ENCODE results near the gene CDC5L.
"Not testable (repeated sequence)": the region's sequence is repeated elsewhere in the genome, so short reads cannot be mapped to it uniquely, and the experiment has no call there.

The CDC5L gene

DNA sequence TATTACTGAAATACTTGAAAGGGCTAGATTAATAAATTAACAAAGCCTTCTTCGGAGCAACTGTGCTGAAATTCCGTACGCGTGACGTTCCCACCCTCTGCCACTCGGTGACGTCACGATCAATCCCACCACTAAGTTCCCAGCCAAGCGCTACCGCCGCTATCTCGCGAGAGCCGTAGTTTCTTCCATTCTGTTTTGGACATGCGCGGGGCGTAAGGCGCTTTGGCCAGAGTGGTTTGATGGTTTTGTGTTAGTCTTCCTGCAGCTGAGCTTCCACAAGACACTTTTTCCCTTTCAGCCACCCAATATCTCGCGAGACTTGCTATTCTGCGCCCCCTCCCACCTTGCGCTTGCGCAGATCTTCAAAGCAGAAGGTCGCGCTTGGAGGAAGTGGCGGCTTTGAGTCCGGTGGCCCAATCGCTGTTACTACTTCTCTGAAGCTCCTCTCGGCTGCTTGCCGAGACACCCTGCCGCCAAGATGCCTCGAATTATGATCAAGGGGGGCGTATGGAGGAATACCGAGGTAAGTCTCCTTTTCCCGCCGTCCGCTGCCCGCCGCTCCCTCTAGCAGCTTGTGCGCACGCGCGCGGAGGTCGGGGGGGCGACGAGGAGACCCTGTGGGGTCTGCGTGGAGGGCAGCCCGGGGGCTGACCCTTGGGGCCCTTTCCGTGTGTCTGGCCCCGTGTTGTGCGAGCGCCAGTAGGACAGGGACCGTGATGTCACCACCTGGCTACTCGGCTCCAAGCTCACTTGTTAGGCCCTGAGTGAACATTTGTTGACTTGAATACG, at the start of gene CDC5L:
TSS of gene CDC5L (plus strand) at position 361 of the 789 bp plus-strand sequence. CDS start at position 479, 118 bp downstream.
- DNase-seq = peak; percentile 86 to 100

DNA sequence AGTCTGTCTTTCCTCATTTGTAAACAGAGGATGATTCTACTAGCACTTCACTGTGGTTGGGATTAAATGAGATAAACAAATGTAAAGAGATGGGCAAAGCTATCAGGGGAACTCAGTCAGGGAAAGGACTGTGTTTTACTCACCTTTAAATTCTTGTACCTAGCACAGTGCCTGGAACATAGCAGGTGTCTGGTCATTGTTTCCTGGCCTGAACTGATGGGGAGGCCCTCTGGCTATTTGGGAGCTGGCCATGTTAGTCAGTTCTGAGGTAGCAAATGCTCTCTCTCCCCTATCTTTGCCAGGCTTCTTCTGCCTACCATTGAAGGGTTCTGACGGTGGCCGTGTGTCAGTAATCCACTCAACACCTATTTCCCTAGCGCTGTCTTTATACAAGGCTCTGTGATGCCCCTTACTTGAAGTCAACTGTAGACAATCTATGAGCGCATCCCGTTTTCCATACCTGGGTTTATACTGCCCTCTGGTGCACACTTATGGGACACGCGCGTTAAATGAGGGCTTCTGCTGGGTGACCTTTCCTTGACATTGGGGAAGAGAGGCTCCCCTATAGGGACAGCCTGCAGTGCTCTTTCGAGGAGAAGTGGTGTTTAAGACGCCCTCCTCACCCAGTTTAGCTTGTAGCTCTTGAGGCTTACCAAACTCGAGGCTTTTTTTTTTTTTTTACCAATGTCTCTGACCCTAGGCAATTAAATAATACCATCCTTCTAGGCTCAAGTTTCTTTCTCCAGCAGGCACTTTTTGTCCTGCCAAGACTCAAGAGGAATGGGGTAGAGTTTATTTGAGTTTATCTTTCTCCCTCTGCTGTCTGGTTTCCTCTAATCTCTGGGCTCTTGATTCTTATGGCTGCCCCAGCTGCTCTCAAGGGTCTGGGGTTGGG, 49.0 kb upstream of the CDC5L start:
- DNase-seq = peak; percentile 8 to 55

DNA sequence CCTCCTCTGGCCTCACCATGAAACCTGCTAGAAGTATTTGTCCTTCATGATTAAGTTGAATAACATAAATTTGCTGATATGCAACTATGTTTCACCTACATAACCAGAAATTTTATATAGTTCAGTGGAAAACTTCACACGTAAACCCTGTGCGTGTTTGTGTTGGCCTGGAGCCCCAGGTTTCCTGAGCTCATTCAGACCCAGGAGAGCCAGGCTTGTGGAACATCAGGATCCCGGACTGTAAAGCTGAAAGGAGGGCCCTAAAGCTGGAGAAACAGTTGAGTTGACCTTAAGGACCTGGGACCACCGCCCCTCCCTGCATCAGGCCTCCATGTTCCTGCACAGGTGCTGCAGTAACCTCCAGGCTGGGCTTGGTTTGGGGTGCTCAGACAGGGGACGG, 48.2 kb upstream of the CDC5L start:
- no peak for DNase-seq

DNA sequence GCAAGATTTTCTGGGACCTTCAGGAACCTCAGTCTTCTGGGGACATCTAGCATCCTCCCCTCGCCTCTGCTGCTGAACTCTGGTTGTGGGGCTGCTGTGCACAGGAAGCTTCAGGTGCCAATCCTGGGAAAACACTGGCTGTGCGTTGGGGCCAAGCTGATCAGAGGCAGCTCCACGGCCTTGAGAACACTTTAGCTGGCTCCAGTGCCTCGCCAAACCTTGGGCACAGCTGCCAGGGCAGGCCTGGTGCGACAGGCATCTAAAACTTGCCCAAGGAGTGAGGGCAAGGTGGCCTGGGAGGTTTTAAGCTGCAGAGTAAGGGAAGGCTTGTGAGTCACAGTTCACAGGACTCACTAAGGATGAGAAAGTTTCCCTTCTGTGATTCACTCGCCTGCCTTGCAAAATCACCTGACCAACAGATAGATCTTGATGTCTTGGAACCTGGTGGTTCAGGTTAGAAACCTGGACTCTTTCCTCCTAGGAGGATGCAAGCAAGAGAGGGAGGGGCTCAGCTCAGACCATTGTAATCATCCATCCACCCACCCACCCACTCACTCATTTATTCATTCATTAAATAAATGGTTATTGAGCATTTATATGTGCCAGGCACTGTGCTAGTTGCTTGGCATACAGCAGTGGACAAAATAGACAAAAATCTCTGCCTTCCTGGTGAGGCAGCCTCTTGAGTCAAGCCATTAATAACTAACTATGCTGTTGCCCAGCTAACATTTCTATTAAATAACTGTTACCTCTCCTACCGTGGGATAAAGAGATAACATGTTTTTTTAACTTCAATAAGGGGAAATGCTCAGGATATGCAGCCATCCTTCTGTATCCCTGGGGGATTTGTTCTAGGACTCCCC, 47.5 kb upstream of the CDC5L start:
- no peak for DNase-seq

DNA sequence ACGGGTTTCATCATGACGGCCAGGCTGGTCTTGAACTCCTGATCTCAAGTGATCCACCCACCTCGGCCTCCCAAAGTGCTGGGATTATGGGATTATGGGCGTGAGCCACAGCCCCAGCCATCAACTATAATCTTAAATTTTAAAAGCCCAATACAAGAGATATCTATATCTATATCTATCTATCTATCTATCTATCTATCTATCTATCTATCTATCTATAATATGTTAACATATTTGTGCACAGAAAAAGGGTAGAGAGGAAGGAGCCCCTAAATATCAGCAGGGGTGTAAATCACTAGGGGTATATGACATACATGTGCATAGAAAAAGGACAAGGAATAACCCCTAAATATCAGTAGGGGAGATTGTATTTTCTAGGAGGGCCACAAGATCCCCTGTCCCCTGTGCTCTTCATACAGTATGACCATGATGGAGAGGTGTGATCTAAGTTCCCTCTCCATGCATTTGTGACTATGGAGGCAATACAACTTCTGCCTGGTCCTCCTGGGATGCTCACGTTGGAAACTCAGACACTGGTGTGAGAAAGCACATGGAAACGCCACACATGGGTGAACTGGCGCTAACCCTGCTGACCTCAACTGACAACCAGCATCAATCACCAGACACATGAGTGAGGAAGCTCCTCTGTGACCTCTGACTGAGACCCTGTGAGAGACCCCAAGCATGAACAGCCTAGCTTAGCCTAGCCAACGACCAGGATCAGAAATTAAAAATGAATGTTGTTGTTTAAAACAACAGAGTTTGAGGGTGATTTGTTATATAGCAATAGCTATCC, 46.2 kb upstream of the CDC5L start:
- no peak for DNase-seq

DNA sequence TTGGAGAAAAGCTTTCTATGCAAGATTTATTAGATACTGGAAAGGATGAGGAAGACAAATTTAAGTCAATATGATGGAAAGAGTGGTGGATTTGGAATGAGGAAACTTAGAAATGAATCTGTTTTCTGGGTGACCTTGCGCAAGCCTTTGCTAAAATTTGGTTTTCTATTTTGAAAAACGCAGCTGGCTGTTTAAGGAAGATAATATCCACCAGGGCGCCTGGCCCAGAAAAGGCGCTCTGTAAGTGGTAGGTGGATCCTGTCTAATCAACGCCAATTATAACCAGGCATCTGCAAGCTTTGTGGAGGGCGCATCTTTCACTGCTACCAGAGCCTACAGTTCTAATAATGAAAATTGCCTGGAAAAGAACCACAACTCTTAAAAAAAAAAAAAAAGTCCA, 45.5 kb upstream of the CDC5L start:
- DNase-seq = no peak

DNA sequence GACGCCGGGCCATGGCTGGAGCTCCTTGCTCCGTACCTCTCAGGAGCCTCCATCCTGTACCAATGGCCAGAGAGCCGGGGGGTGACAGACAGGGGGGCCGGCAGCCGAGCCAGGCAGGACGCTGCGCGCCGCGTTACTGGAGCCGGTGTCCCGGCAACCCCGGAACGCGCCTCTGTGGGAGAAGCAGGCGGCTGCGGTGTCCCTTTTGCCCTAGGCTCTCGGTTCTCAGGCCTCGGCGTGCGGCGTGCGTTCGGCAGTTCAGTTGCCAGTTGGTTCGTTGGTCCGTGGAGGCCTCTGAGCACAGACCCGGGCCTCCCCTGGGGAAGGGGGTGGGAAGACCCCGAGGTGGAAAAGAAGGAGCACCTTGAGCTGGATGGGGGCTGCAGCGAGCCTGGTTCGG, 45.0 kb upstream of the CDC5L start, which contains the start of gene SPATS1:
TSS of gene SPATS1 (plus strand) at position 162 of the 400 bp plus-strand sequence. CDS start 446 bp downstream, outside the sequence.
- DNase-seq = no peak

DNA sequence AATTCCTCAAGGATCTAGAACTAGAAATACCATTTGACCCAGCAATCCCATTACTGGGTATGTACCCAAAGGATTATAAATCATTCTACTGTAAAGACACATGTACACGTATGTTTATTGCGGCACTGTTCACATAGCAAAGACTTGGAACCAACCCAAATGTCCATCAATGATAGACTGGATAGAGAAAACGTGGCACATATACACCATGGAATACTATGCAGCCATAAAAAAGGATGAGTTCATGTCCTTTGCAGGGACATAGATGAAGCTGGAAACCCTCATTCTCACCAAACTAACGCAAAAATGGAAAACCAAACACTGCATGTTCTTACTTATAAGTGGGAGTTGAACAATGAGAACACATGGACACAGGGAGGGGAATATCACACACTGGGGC, 40.7 kb upstream of the CDC5L start:
- not testable (repeated sequence) for DNase-seq

DNA sequence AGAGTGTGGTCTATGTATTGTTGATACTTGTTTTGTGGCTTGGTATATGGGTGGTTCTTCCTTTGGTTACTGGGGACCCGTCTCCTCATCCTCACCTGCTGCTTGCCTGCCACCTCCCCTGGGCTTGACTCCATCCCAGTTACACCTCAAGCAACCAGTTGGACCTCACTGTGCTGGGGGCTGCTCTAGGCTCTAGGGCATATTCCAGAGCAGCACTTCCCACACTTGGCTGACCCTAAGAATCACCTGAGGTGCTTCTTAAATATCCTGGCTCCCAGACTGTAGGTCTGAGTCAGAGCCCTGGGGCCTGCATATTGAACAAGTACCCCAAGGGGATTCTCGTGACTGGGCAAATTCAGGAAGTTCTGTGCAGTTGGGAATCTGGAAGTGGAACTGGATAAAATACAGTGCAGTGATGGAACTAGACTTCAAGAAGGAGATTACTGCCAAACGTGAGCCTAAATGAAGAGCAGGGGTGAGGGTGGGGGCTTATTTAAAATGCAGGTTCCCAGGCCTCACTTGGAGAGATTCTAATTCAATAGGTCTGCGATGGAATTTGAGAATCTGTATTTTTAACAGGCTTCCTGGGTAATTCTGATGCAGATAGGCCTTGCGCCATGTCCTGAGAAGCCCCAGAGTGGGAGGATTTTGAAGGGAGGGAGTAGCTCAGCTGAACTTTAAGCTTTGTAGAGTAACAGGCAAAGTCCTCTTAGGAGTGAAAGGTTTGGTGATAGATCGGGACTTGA, 37.4 kb upstream of the CDC5L start:
- no peak for DNase-seq

DNA sequence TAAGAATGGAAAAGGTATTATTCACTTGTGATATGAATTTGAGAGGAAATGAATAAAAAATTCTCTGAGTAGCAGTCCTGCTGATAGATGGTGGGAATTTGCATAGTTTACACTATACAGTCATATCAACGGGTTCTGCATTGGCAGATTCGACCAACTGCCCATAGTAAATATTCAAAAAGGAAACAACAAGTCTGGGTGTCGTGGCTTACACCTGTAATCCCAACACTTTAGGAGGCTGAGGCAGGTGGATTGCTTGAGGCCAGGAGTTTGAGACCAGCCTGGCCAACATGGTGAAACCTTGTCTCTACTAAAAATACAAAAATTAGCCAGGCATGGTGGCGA, 36.9 kb upstream of the CDC5L start:
- not testable (repeated sequence) for DNase-seq

DNA sequence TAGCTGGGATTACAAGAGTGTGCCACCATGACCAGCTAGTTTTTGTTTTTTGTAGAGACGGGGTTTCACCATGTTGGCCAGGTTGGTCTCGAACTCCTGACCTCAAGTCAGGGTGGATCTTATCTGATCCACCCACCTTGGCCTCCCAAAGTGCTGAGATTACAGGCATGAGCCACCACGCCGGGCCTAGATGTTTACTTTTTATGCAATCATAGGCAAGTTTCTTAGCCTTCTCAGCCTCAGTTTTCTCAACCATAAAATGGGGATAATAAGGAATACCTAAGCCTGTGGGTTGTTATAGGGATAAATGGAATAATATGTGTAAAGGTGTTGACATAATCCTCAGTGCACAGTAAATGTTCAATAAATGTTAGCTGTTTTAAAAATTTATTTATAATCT, 35.2 kb upstream of the CDC5L start:
- no peak for DNase-seq

DNA sequence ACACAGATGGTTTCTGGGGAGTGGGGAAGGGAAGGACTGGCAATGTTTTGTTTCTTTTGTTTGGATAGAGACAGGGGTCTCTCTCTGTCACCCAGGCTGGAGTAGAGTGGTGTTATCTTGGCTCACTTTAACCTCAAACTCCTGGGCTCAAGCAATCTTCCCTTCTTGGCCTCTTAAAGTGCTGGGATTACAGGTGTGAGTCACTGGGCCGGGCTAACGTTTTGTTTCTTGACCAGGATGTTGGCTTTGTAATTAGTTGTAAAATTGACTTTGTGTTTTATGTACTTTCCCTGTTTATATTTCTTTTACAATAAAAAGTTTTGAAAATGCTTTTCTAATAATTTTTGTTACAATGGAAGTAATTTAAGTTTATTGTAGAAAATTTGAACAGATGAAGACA, 34.2 kb upstream of the CDC5L start:
- DNase-seq = no peak

DNA sequence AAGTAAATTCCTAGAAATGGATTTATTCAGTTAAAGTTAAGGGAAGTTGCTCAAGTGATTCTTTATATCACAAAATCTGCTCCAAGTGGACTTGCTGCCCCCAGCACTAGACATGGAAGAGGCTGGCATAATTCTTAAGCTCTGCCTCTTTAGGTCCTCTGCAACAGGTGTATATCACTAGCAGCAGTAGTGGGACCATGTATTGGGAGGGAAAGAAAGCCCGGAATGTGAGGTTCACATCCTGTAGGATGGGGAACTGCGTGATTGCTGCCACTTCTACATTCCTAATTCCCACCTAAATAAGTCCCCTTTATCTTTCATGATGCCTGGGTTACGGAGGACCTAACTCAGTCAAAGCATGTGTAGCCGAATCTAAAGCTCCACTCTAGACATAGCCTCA, 31.9 kb upstream of the CDC5L start:
- no peak for DNase-seq

DNA sequence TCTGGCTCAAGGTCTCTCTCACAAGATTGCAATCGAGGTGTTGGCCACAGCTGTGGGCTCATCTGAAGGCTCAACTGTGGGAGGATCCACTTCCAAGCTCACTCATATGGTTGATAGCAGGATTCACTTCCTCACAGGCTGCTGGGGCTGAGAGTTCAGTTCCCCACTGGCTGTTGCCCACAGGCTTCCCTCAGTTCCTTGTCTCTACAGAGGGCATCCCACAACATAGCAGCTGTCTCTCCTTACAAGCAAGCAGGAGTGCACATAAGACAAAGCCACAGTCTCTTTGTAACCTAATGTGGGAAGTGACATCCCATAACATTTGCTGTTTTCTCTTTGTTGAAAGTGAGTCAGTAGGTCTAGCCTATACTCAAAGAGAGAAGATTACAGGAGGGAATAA, 31.0 kb upstream of the CDC5L start:
- no peak for DNase-seq

DNA sequence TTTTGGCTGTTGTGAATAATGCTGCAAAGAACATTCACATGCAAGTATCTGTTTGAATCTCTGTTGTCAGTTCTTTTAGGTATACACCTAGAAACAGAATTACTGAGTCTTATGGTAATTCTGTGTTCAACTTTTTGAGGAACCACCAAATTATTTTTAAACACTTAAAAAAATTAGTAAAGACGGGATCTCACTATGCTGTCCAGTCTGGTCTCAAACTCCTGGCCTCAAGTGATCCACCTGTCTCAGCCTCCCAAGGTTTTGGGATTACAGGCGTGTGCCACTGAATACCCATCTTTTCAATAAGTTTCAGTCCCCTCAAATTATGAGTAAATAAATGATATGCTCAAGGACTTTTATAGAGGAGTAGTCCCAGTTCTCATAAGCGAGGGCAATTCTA, 27.5 kb upstream of the CDC5L start:
- no peak for DNase-seq

DNA sequence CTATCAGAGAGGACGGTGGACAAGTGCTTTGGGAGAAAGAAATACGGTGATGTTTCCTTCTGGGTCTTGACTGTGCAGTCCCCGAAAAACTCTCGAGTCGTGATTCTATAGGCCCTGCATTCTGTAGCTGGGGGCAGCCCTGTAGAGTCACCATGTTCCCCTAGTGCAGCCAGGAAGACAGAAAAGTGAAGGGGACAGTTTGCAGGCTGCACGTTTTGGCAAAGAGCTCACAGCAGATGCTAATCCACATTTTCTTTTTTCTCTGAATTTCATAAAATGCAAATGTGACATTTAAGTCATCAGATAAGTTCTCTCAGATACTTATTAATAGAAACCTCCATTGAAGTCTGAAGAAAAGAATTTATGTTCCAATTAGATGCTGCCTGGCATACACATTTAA, 25.6 kb upstream of the CDC5L start:
- DNase-seq = no peak

DNA sequence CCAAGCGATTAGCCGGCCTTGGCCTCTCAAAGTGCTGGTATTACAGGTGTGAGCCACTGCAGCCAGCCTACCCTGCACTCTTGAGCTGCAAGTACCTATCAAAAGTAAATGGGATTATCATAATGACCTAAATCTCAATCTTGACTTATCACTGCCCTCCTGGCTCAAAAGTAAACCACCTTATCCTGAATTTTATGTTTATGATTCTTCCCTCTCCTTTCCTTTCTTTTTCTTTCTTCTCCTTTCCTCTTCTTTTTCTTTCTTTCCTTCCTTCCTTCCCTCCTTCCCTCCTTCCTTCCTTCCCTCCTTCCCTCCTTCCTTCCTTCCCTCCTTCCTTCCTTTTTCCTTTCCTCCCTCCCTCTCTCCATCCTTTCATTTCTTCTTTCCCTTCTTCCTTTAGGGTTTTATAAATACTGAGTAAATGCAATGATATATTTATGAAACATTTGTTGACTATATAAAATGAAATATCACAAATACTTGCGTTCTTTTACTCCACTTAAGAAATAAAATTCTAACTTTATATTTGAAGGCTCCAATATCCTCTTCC, 24.1 kb upstream of the CDC5L start:
- no peak for DNase-seq

DNA sequence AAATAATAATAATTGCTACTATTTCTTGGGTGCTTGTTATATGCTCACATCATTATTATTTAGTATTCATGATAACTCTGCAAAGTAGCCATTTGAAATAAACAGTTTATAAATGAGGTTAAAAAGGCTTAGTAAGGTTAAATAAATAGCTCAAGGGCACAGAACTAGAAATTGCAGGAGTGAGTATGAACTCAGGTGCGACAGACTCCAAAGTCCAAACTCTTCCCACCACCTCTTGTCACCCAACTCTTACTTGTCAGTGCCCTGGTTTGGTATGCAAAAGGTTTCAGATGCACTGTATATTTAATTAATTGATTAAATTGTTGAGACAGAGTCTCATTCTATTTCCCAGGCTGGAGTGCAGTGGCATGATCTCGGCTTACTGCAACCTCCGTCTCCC, 20.7 kb upstream of the CDC5L start:
- DNase-seq = no peak

DNA sequence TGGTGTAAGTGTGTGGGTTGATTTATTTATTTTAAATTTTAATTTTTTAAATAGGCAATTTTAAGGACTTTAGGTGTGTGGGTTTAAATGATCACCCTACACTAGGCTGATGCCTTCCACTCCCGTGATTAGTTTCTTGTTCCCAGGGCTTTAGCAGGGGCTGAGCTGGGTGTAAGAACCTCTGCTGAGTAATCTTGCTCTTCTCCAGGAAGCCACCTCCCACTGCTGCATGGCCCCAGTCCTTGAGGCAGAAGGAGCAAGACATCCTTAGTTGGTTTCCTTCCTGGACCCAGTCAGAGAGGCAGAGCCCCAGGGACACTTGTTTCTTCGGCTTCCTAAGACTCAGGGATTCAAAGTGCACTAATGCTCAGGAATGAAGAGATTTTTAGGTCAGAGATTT, 19.8 kb upstream of the CDC5L start:
- peak in 1 of 2 donors; percentile 24 for DNase-seq

DNA sequence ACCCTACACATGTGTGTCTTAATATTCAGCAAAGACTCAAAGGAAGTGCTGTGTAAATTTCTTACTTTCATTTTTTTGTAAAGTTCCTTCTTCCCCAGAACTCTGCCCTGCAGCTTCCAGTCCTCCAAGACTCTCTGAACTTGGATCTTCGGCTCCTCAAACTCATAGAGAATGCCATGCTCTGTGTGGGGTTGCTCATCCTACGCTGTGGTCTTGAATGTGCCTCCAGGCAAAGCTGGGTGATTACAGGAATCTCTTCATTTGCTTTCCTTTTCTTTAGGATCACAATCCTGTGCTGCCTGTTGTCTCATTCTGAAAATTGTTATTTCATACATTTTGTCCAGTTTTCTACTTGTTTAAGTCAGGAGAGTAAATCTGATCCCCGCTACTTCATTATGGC, 14.5 kb upstream of the CDC5L start:
- no peak for DNase-seq

DNA sequence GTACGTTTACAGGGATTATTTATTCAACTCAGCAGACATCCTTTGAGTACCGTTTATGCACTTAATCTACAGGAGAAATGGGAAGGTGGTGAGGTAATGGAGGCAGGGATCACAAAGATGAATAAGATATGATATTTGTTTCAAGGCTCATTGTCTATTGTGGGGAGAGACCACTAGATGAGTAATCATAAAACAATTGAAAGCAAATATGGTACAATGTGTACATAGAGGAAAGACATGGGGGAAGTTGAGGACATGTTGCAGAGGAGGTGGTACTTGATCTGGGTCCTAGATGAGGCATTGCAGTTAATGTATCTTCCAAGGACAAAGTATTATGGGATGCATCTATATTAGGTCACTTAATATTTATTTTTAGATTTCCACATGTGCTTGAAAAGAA, 13.7 kb upstream of the CDC5L start:
- no peak for DNase-seq
